ENCODE measurements around the gene PIK3C2G.

The PIK3C2G gene

GRCh38 chr12:18578191-18578590, 316.9 kb downstream of the PIK3C2G start:
- no peak for DNase-seq

GRCh38 chr12:18580291-18580690, 319.0 kb downstream of the PIK3C2G start:
- DNase-seq = no peak

- DNase-seq = no peak
Measured at GRCh38 chr12:18580706-18581105, 319.4 kb downstream of the PIK3C2G start.

- no peak for DNase-seq
Measured at GRCh38 chr12:18581232-18581962, 320.1 kb downstream of the PIK3C2G start.

- no peak for DNase-seq
Measured at GRCh38 chr12:18583655-18584054, 322.3 kb downstream of the PIK3C2G start.

GRCh38 chr12:18586581-18586980, 325.3 kb downstream of the PIK3C2G start:
- DNase-seq = no peak

- no peak for DNase-seq
Measured at GRCh38 chr12:18589316-18589715, 328.0 kb downstream of the PIK3C2G start.

- no peak for DNase-seq
Measured at GRCh38 chr12:18591473-18591872, 330.2 kb downstream of the PIK3C2G start.

GRCh38 chr12:18595412-18595811, 334.1 kb downstream of the PIK3C2G start:
- no peak for DNase-seq

- DNase-seq = no peak
Measured at GRCh38 chr12:18601962-18602361, 340.6 kb downstream of the PIK3C2G start.

GRCh38 chr12:18612971-18613370, 351.7 kb downstream of the PIK3C2G start:
- DNase-seq = no peak

- DNase-seq = no peak
Measured at GRCh38 chr12:18620986-18621385, 359.7 kb downstream of the PIK3C2G start.

GRCh38 chr12:18629445-18629844, 368.1 kb downstream of the PIK3C2G start:
- no peak for DNase-seq

- DNase-seq = no peak
Measured at GRCh38 chr12:18629916-18630315, 368.6 kb downstream of the PIK3C2G start.

GRCh38 chr12:18631339-18631738, 370.0 kb downstream of the PIK3C2G start:
- no peak for DNase-seq

- DNase-seq = no peak
Measured at GRCh38 chr12:18632848-18633247, 371.5 kb downstream of the PIK3C2G start.

GRCh38 chr12:18634382-18634781, 373.1 kb downstream of the PIK3C2G start:
- DNase-seq = no peak

GRCh38 chr12:18640321-18640955, 379.1 kb downstream of the PIK3C2G start:
- no peak for DNase-seq

- no peak for DNase-seq
Measured at GRCh38 chr12:18643681-18644080, 382.4 kb downstream of the PIK3C2G start.

- no peak for DNase-seq
Measured at GRCh38 chr12:18644564-18644963, 383.2 kb downstream of the PIK3C2G start.

GRCh38 chr12:18646286-18646890, 385.1 kb downstream of the PIK3C2G start:
- DNase-seq = no peak

GRCh38 chr12:18651525-18651924, 390.2 kb downstream of the PIK3C2G start:
- no peak for DNase-seq

GRCh38 chr12:18652596-18652995, 391.3 kb downstream of the PIK3C2G start:
- DNase-seq = no peak

GRCh38 chr12:18653465-18653864, 392.1 kb downstream of the PIK3C2G start:
- DNase-seq = no peak
